Stimulated activated CD8-positive, alpha-beta memory T cell treated with anti-CD3 and anti-CD28 coated beads, Interleukin-12 subunit alpha, Interleukin-12 subunit beta, amount 100 ng/mL, for 1 hour (primary cell): ENCODE results near the gene HAGH.

ENCODE experiments used
- DNase-seq: peaks from one replicate; pipeline ENCODE4 v3.0.0-alpha.2; 2020; ENCODE audit warnings: low read depth

Gene HAGH

DNA sequence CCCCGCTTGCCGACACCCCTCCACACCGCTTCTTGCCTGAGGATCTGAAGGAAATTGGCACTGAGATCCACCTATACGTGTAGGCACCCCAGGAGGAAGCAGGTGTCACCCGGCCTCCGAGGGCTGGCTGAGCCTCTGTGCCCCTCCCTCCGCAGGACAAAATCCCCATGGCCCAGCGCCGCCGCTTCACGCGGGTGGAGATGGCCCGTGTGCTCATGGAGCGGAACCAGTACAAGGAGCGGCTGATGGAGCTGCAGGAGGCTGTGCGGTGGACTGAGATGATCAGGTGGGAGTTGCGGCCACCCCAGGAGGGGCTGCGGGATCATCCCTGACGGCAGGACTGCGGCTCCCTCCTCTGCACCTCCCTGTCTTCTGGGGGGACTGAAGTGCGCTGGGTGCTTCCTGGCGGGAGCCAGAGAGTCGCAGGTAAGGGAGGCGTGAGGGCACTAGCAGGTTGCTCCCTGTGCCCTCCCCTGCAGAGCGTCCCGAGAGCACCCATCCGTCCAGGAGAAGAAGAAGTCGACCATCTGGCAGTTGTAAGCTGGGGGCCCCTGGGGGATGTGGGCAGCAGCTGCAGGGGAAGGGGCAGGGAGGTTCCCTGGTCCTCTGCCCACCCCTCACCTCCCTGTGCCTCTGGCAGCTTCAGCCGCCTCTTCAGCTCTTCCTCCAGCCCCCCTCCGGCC is 64.3 kb downstream of the HAGH start:
- no peak for DNase-seq

DNA sequence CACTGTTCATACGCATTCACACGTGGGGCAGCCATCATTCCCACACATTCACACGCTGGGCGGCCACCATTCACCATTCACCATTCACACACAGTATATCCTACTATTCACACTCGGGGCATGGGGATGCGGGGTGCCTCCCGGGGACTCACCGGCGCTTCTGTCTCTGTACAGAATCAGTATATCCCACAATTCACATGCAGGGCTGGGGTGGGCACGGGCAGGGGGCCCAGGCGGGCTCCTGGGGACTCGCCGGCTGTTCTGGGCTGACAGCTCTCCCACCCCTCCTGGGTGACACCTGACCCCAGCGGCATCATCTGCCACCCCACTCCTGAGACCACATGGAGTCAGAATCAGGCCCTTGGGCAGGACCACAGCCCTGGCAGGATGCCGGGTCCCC is 64.9 kb downstream of the HAGH start:
- DNase-seq = no peak

DNA sequence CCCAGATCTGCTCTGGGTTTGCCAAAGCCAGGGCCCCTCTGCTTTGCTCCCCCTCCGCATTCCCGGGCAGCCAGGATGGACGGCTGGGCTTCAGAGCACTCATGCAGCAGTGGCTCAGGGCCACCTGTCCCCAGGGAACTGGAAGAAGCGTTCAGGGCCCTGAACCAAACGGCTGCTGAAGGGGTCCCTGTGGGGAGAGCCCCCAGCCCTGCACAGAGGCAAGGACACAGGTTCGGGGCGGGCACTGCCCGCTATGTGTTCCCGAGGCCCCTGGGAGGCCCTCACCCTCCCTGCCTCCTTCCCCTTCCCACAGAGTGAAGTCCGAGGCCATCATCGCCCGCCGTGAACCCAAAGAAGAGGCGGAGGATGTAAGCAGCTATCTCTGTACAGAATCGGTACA is 65.7 kb downstream of the HAGH start:
- no peak for DNase-seq

DNA sequence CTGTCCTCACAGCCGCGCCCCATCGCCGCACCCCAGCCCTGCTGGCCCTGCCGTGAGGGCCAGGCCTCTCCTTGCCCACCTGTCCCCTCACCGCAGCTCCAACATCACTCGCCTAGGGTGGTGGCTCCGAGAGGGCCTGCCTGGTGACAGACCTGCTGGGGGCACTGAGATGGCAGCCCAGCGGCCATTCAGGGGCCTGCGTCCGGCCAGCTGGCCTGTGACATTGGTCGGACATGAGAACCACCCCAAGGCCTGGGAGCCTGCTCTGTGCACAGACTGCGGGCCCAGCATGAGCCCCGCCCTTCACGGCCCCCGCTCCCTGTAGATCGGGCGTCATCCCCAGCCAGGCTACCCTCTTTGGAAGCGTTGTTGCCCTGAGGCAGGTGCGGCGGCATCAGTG is 67.1 kb downstream of the HAGH start:
- DNase-seq = no peak

DNA sequence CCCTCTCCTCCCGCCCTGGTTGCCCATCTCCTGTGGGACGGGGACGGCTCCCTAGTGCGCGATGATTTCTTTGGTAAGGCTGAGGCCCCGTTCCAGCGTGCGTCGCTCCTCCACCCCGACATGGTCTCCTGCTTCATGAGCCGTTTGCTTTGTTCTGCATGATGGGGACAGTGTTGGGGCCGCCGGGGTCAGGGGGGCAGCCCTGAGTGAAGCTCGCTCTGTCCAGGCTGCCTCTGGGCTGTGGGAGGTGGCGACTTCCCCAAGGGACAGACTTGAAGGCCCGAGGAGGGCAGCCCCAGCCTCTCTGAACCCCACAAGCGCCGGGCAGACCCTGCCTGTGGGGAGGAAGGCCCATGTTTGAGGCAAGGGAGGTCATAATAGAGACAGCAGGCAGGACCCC is 67.7 kb downstream of the HAGH start:
- DNase-seq = no peak

DNA sequence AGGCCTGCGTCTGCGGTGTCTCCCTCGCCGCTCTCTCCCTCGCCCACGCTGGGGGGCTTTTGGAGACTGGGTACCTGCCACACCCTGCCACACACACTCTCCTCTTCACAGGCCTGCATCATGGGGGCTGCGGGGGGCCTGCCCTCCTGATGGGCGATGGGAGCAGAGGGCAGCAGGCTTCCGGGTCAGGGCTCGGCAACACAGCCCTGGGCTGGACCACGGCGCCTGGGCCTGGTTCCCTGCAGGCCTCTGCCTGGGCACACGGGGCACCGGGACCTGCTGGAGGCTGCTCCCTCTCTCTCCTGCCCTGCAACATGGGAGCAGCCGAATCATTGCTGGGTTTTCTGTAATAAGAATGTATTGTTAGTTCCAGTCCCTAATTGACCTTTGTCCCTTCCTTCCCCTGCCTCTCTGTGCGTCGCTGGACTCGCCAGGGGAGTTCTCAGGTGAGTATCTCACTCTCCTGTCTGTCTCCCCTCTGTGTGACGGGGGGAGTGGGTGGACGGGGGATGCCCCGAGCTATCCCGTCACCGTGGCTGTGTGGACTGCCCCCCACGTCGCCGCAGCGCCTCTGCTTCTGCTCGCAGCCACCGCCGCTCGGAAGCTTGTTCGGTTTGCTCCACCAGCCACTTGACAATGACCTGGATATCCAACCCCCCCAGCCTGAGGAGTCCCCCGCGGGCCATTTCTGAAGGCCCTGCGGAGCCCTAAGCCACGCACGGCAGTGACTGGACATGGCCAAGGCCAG is 68.7 kb downstream of the HAGH start:
- DNase-seq = no peak
